Peyer's patch (tissue), 4 donors: ENCODE measurements around the gene ERP44. TPM values are rescaled to one million over a fixed set of nuclear protein-coding genes. Genes with fewer than 3 reads are reported as not detected.
"Not testable (repeated sequence)": the region's sequence is repeated elsewhere in the genome, so short reads cannot be mapped to it uniquely, and the experiment has no call there.

ENCODE experiments used
- DNase-seq, 3 donors: peaks; one replicate each; pipeline ENCODE4 v3.0.0-alpha.2; 2017 to 2019
- H3K27ac ChIP-seq, 4 donors: fragments of 200-600 bp; sonication (generic); one replicate each; pipeline ENCODE4 v1.5.1; 2016 to 2019
- H3K27me3 ChIP-seq, 2 donors: fragments of 200-600 bp; sonication (generic); one replicate each; pipeline ENCODE4 v1.5.1; 2019
- H3K36me3 ChIP-seq, 3 donors: fragments of 200-600 bp; sonication (generic); one replicate each; pipeline ENCODE4 v1.5.1; 2016 to 2019
- H3K4me1 ChIP-seq, 4 donors: fragments of 200-600 bp; sonication (generic); one replicate each; pipeline ENCODE4 v1.5.1; 2016 to 2019
- H3K4me3 ChIP-seq, 4 donors: fragments of 200-600 bp; sonication (generic); 1 replicate in 3 of 4; 2 replicates in 1 of 4; pipeline ENCODE4 v1.5.1; 2016 to 2019; ENCODE audit warnings: mild to moderate bottlenecking in 1 of 4
- H3K9me3 ChIP-seq, 4 donors: fragments of 200-600 bp; sonication (generic); one replicate each; pipeline ENCODE4 v1.5.1; 2016 to 2019; ENCODE audit warnings: mild to moderate bottlenecking in 1 of 4
- CTCF ChIP-seq, 6 experiments: fragments of 450-650 bp in 4 of 6; fragments of 200-600 bp in 2 of 6; sonication (generic) in 1 of 6; IDR thresholded peaks; one replicate each; pipeline ENCODE4 v1.5.1; 2017 to 2019; ENCODE audit warnings: antibody characterized with exemption in 6 of 6, mild to moderate bottlenecking in 3 of 6, moderate library complexity in 1 of 6
- POLR2A ChIP-seq, 2 donors: fragments of 450-650 bp; IDR thresholded peaks; one replicate each; pipeline ENCODE4 v1.5.1; 2017; ENCODE audit warnings: antibody characterized with exemption in 2 of 2, mild to moderate bottlenecking in 2 of 2, moderate library complexity in 2 of 2
- total RNA-seq, 4 donors: library from RNA; depleted of rRNA; stranded (reverse); fragments of >200 nt; gene quantifications; one replicate each; pipeline ENCODE4 v1.1.0, GENCODE V29; 2016

ERP44 gene
- total RNA-seq, 4 donors from 2014 or later, result 9.9 to 21.9 (median 17.4) TPM

- no peaks in the 10 kb centered on the region for H3K9me3 ChIP-seq
- H3K27ac ChIP-seq, result peak overlapping the region in 1 of 4 donors; percentile 43
- no peak for DNase-seq
- H3K36me3 ChIP-seq, result no peaks in the 10 kb centered on the region
- TF ChIP-seq POLR2A (IDR thresholded peaks at IDR 0.05), result no peak
- H3K4me1 ChIP-seq, result peaks cover 0 to 19% (median 4%) of the 10 kb centered on the region in 4 donors
- H3K4me3 ChIP-seq, result peak overlapping the region in 1 of 4 donors; percentile 4
- no peaks in the 10 kb centered on the region for H3K27me3 ChIP-seq
Observed at GRCh38 chr9:100083448-100084127, 15.2 kb downstream of the ERP44 start.

GRCh38 chr9:100082782-100083181 lies 16.0 kb downstream of the ERP44 start:
- H3K27me3 ChIP-seq, result no peaks in the 10 kb centered on the region
- TF ChIP-seq POLR2A (IDR thresholded peaks at IDR 0.05) (no peak), CTCF (IDR thresholded peaks at IDR 0.05) (no peak)

GRCh38 chr9:100076256-100076655 lies 22.5 kb downstream of the ERP44 start:
- H3K4me3 ChIP-seq, DNase-seq, H3K27ac ChIP-seq, H3K9me3 ChIP-seq, H3K27me3 ChIP-seq, H3K36me3 ChIP-seq, H3K4me1 ChIP-seq: not testable (repeated sequence)

More at GRCh38 chr9:100082782-100083181, 16.0 kb downstream of the ERP44 start:
- Histone ChIP-seq H3K4me1 (peaks cover 0 to 19% (median 4%) of the 10 kb centered on the region in 4 donors), H3K4me3 (no peak overlapping the region), H3K36me3 (no peaks in the 10 kb centered on the region), H3K27ac (no peak overlapping the region), H3K9me3 (no peaks in the 10 kb centered on the region)
- DNase-seq, result no peak

- Histone ChIP-seq H3K27ac (no peak overlapping the region), H3K36me3 (no peaks in the 10 kb centered on the region), H3K27me3 (no peaks in the 10 kb centered on the region), H3K4me3 (no peak overlapping the region), H3K4me1 (peaks cover 0 to 5% (median 2%) of the 10 kb centered on the region in 4 donors), H3K9me3 (no peaks in the 10 kb centered on the region)
- no peak for TF ChIP-seq POLR2A (IDR thresholded peaks at IDR 0.05)
- no peak for TF ChIP-seq CTCF (IDR thresholded peaks at IDR 0.05)
- no peak for DNase-seq
Observed at GRCh38 chr9:100074989-100075388, 23.8 kb downstream of the ERP44 start.

- TF ChIP-seq CTCF (IDR thresholded peaks at IDR 0.05), result no peak
- TF ChIP-seq POLR2A (IDR thresholded peaks at IDR 0.05), result no peak
- no peaks in the 10 kb centered on the region for H3K36me3 ChIP-seq
- H3K27me3 ChIP-seq, result no peaks in the 10 kb centered on the region
- no peak for DNase-seq
- no peak overlapping the region for H3K27ac ChIP-seq
- H3K4me3 ChIP-seq, result no peak overlapping the region
- peaks cover 0 to 3% (median 0%) of the 10 kb centered on the region in 4 donors for H3K4me1 ChIP-seq
- no peaks in the 10 kb centered on the region for H3K9me3 ChIP-seq
Observed at GRCh38 chr9:100074093-100074492, 24.7 kb downstream of the ERP44 start.

- Histone ChIP-seq H3K36me3 (no peaks in the 10 kb centered on the region), H3K4me3 (no peak overlapping the region), H3K4me1 (peaks cover 0 to 3% (median 0%) of the 10 kb centered on the region in 4 donors), H3K27me3 (no peaks in the 10 kb centered on the region), H3K27ac (no peak overlapping the region), H3K9me3 (no peaks in the 10 kb centered on the region)
- TF ChIP-seq POLR2A (IDR thresholded peaks at IDR 0.05) (no peak), CTCF (IDR thresholded peaks at IDR 0.05) (no peak)
- DNase-seq, result no peak
Observed at GRCh38 chr9:100072805-100073204, 26.0 kb downstream of the ERP44 start.
